Peyer's patch (tissue), 4 donors: ENCODE measurements around the gene MESP2. TPM values are rescaled to one million over a fixed set of nuclear protein-coding genes. Genes with fewer than 3 reads are reported as not detected.

Source experiments
- DNase-seq, 3 donors: peaks; one replicate each; pipeline ENCODE4 v3.0.0-alpha.2; 2017 to 2019
- H3K27ac ChIP-seq, 4 donors: fragments of 200-600 bp; sonication (generic); one replicate each; pipeline ENCODE4 v1.5.1; 2016 to 2019
- H3K27me3 ChIP-seq, 2 donors: fragments of 200-600 bp; sonication (generic); one replicate each; pipeline ENCODE4 v1.5.1; 2019
- H3K36me3 ChIP-seq, 3 donors: fragments of 200-600 bp; sonication (generic); one replicate each; pipeline ENCODE4 v1.5.1; 2016 to 2019
- H3K4me1 ChIP-seq, 4 donors: fragments of 200-600 bp; sonication (generic); one replicate each; pipeline ENCODE4 v1.5.1; 2016 to 2019
- H3K4me3 ChIP-seq, 4 donors: fragments of 200-600 bp; sonication (generic); 1 replicate in 3 of 4; 2 replicates in 1 of 4; pipeline ENCODE4 v1.5.1; 2016 to 2019; ENCODE audit warnings: mild to moderate bottlenecking in 1 of 4
- H3K9me3 ChIP-seq, 4 donors: fragments of 200-600 bp; sonication (generic); one replicate each; pipeline ENCODE4 v1.5.1; 2016 to 2019; ENCODE audit warnings: mild to moderate bottlenecking in 1 of 4
- POLR2A ChIP-seq, 2 donors: fragments of 450-650 bp; IDR thresholded peaks; one replicate each; pipeline ENCODE4 v1.5.1; 2017; ENCODE audit warnings: antibody characterized with exemption in 2 of 2, mild to moderate bottlenecking in 2 of 2, moderate library complexity in 2 of 2
- total RNA-seq, 4 donors: library from RNA; depleted of rRNA; stranded (reverse); fragments of >200 nt; gene quantifications; one replicate each; pipeline ENCODE4 v1.1.0, GENCODE V29; 2016
- TF ChIP-seq, protein P1 (sequence below), 6 experiments: fragments of 450-650 bp in 4 of 6; fragments of 200-600 bp in 2 of 6; sonication (generic) in 1 of 6; IDR thresholded peaks; one replicate each; pipeline ENCODE4 v1.5.1; 2017 to 2019; ENCODE audit warnings: antibody characterized with exemption in 6 of 6, mild to moderate bottlenecking in 3 of 6, moderate library complexity in 1 of 6

Gene MESP2
- total RNA-seq, 4 donors from 2014 or later, result not detected

DNA sequence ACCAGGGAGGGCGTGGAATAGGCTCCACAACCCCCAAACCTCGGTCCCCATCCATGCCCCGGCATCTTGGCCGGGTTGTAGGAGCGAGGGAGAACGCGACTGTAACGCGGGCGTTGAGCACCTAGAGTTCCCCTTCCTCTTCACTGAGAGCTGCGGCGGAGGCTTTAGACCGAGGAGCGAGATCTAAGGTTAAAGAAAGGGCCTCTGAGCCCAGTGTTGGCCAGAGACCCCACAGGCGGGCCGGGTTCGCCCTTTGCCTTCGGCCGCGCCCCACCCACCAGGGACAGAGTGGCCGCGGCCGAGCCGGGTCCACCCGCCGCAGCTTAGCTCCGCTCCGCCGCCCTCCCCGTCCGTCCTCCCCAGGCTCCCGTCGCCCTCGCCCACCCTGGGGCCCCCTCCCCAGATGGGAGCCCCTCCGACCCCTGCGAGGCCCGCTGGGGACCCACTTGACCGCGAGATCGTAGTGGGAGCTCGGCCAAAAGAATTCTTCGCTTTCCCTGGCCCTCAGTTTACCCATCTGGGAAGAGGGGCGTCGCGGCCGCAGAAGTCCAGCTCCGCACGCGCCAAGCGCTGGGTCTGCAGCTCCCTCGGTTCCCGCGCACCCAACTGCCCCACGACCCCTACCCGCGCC, 38.1 kb downstream of the MESP2 start:
- H3K27me3 ChIP-seq, result peaks cover 0 to 6% of the 10 kb centered on the region in 2 donors
- no peak for TF ChIP-seq POLR2A (IDR thresholded peaks at IDR 0.05)
- TF ChIP-seq, protein P1, sequence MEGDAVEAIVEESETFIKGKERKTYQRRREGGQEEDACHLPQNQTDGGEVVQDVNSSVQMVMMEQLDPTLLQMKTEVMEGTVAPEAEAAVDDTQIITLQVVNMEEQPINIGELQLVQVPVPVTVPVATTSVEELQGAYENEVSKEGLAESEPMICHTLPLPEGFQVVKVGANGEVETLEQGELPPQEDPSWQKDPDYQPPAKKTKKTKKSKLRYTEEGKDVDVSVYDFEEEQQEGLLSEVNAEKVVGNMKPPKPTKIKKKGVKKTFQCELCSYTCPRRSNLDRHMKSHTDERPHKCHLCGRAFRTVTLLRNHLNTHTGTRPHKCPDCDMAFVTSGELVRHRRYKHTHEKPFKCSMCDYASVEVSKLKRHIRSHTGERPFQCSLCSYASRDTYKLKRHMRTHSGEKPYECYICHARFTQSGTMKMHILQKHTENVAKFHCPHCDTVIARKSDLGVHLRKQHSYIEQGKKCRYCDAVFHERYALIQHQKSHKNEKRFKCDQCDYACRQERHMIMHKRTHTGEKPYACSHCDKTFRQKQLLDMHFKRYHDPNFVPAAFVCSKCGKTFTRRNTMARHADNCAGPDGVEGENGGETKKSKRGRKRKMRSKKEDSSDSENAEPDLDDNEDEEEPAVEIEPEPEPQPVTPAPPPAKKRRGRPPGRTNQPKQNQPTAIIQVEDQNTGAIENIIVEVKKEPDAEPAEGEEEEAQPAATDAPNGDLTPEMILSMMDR (IDR thresholded peaks at IDR 0.05), result no peak
- no peaks in the 10 kb centered on the region for H3K9me3 ChIP-seq
- H3K27ac ChIP-seq, result peak overlapping the region; percentile 46 to 94 (median 51)
- H3K36me3 ChIP-seq, result no peaks in the 10 kb centered on the region
- H3K4me3 ChIP-seq, result peak overlapping the region; percentile 40 to 87 (median 60)
- peak in 1 of 3 donors; percentile 48 for DNase-seq
- H3K4me1 ChIP-seq, result peaks cover 0 to 33% (median 8%) of the 10 kb centered on the region in 4 donors

DNA sequence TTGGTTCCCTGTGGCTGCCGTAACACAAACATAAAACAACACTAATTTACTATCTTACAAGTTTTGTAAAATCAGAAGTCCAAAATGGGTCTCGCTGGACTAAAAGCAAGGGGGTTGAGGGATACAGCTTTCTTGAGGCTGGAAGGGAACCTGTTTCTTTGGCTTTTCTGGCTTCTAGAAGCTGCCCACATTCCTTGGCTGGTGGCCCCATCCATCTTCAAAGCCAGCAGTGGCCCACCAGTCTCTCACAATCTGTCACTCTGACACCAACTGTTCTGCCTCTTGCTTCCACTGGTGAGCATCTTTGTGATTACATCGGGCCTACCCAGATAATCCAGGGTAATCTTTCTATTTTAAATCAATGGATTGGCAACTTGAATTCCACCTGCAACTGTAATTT, 39.6 kb downstream of the MESP2 start:
- Histone ChIP-seq H3K9me3 (no peaks in the 10 kb centered on the region), H3K4me1 (peaks cover 0 to 29% (median 8%) of the 10 kb centered on the region in 4 donors), H3K36me3 (no peaks in the 10 kb centered on the region), H3K27ac (no peak overlapping the region), H3K4me3 (no peak overlapping the region), H3K27me3 (peaks cover 0 to 6% of the 10 kb centered on the region in 2 donors)
- peak in 1 of 3 donors; percentile 10 for DNase-seq
- no peak for TF ChIP-seq POLR2A (IDR thresholded peaks at IDR 0.05)
- TF ChIP-seq, protein P1 (IDR thresholded peaks at IDR 0.05), result no peak

DNA sequence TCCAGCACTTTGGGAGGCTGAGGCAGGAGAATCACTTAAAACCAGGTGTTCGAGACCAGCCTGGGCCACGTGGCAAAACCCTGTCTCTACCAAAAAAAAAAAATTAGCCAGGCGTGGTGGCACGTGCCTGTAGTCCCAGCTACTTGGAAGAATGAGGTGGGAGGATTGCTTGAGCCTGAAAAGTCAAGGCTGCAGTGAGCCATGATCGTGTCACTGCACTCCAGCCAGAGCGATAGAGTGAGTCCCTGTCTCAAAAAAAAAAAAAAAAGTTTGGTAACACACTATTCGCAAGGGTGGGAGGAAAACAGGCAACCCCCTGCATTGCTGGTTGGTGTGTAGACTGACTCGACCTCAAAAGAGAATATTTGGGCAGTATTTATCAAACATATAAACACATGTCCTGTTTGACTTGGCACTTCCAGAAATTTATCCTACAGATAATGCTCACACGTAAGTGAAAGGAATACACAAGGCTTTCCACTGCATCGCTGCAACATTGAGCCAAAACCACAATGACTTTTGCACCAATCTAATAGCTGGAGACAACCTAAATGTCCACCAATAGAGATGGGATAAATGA, 41.7 kb downstream of the MESP2 start:
- H3K9me3 ChIP-seq, result no peaks in the 10 kb centered on the region
- no peak overlapping the region for H3K4me3 ChIP-seq
- TF ChIP-seq, protein P1 (IDR thresholded peaks at IDR 0.05), result no peak
- TF ChIP-seq POLR2A (IDR thresholded peaks at IDR 0.05), result no peak
- H3K27me3 ChIP-seq, result peaks cover 0 to 6% of the 10 kb centered on the region in 2 donors
- no peak for DNase-seq
- H3K27ac ChIP-seq, result no peak overlapping the region
- peaks cover 0 to 24% (median 8%) of the 10 kb centered on the region in 4 donors for H3K4me1 ChIP-seq
- no peaks in the 10 kb centered on the region for H3K36me3 ChIP-seq

DNA sequence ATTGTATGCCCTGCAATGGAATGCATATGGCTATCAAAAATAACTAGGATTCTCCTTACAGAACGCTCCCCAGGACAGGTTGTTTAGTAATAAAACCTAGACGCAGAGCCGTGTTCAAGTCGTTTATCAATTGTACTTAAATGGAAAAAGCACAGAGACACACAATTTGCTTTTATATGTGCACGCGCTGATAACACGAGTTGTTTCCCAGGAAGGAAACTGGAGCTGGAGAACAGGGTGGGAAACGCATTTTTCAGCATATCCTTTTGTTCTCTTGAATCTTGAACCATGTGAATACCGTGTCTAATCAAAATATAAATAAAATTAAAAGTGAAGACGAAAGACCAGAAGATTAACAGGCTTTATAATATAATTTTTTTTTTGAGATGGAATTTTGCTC, 42.2 kb downstream of the MESP2 start:
- H3K9me3 ChIP-seq, result no peaks in the 10 kb centered on the region
- peaks cover 0 to 19% (median 8%) of the 10 kb centered on the region in 4 donors for H3K4me1 ChIP-seq
- no peaks in the 10 kb centered on the region for H3K36me3 ChIP-seq
- TF ChIP-seq, protein P1 (IDR thresholded peaks at IDR 0.05), result no peak
- TF ChIP-seq POLR2A (IDR thresholded peaks at IDR 0.05), result no peak
- DNase-seq, result no peak
- H3K27ac ChIP-seq, result no peak overlapping the region
- no peak overlapping the region for H3K4me3 ChIP-seq
- H3K27me3 ChIP-seq, result peaks cover 0 to 6% of the 10 kb centered on the region in 2 donors

DNA sequence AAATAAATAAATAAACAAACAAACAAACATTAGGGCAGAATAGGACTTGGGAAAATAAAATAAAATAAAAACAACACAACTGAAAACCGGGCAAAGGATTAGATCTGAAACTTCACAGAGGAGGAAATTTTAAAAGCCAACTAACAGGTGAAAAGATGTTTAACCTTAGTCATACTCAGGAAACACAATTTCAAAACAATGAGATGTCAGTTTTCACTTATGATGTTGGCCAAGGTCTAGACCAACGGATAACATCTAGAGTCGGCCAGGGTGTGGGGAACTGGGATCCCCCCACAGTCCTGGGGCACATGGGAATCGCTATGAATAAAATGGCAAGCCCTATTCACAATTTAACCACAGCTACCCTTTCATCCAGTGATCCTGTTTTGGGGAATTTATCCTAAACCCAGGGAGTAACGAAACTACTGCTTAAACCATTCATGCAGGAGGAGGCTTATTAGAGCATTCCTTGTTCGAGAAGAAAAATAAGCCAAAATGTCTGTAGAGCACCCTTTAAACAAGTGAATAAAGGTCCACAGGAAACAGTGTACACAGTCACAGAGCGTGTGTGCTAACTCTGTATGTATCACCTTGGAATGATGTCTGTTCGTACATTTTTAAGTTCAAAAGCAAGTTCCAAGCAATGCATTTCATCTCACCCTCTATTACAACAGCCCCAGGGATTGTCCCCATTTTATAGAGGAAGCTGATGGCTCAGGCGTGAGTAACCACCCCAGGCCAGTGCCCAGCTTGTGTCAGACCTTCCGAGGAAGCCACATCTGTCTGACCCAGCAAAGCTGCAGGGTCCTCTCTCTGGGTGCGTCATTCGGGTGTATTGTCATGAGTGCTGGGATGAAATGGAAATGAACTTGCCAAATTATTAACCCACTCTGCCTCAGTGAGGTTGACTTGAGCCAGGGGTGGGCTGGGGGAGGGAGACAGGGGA, 44.8 kb downstream of the MESP2 start:
- H3K36me3 ChIP-seq, result no peaks in the 10 kb centered on the region
- H3K9me3 ChIP-seq, result no peaks in the 10 kb centered on the region
- H3K27ac ChIP-seq, result no peak overlapping the region
- no peaks in the 10 kb centered on the region for H3K27me3 ChIP-seq
- TF ChIP-seq POLR2A (IDR thresholded peaks at IDR 0.05), result no peak
- TF ChIP-seq, protein P1 (IDR thresholded peaks at IDR 0.05), result no peak
- DNase-seq, result peak in 1 of 3 donors; percentile 27
- no peak overlapping the region for H3K4me3 ChIP-seq
- H3K4me1 ChIP-seq, result no peaks in the 10 kb centered on the region
